ENCODE data around the gene ELL2. TPM values are rescaled to one million over a fixed set of nuclear protein-coding genes. Genes with fewer than 3 reads are reported as not detected.
A peak's percentile ranks its signal among the peaks of the same experiment; 100 is the strongest.

Gene ELL2
- total and polyA plus RNA-seq, 2 of the 13 experiments (the other 11 are each of a cell fraction or from before 2014, with no cell fraction given) = 78.9 to 97.1 TPM

DNA sequence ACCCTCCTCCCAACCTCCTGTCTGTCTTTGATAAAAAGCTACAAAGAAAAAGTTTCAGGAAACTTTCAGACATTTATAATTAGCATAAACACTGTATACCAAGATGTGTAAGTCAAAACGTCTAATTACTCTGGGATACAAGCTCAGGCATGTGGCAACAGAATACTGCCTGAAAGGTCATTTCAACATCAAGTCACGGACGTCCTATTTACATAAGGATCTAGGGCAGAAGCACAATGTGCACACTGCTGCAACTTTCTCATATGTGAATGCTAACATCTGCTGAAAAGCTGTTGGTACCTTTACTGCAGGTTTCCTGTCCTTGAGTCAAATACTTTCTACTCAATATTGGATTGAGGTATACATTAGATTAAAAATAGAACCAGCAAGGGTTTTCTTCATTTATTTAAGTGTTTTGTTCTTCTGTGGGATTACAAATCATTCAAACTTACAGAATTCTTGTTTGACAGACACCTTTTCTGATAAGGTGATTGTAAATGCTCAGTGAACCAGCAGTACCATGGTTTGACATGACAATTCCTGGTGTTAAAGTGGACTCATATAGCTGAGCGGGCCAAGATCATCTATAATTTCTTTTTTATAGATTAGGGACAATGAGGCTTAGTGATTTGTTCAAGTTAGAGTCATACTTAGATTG is 36.8 kb downstream of the ELL2 start (continued):
- TF ChIP-seq, protein P1, sequence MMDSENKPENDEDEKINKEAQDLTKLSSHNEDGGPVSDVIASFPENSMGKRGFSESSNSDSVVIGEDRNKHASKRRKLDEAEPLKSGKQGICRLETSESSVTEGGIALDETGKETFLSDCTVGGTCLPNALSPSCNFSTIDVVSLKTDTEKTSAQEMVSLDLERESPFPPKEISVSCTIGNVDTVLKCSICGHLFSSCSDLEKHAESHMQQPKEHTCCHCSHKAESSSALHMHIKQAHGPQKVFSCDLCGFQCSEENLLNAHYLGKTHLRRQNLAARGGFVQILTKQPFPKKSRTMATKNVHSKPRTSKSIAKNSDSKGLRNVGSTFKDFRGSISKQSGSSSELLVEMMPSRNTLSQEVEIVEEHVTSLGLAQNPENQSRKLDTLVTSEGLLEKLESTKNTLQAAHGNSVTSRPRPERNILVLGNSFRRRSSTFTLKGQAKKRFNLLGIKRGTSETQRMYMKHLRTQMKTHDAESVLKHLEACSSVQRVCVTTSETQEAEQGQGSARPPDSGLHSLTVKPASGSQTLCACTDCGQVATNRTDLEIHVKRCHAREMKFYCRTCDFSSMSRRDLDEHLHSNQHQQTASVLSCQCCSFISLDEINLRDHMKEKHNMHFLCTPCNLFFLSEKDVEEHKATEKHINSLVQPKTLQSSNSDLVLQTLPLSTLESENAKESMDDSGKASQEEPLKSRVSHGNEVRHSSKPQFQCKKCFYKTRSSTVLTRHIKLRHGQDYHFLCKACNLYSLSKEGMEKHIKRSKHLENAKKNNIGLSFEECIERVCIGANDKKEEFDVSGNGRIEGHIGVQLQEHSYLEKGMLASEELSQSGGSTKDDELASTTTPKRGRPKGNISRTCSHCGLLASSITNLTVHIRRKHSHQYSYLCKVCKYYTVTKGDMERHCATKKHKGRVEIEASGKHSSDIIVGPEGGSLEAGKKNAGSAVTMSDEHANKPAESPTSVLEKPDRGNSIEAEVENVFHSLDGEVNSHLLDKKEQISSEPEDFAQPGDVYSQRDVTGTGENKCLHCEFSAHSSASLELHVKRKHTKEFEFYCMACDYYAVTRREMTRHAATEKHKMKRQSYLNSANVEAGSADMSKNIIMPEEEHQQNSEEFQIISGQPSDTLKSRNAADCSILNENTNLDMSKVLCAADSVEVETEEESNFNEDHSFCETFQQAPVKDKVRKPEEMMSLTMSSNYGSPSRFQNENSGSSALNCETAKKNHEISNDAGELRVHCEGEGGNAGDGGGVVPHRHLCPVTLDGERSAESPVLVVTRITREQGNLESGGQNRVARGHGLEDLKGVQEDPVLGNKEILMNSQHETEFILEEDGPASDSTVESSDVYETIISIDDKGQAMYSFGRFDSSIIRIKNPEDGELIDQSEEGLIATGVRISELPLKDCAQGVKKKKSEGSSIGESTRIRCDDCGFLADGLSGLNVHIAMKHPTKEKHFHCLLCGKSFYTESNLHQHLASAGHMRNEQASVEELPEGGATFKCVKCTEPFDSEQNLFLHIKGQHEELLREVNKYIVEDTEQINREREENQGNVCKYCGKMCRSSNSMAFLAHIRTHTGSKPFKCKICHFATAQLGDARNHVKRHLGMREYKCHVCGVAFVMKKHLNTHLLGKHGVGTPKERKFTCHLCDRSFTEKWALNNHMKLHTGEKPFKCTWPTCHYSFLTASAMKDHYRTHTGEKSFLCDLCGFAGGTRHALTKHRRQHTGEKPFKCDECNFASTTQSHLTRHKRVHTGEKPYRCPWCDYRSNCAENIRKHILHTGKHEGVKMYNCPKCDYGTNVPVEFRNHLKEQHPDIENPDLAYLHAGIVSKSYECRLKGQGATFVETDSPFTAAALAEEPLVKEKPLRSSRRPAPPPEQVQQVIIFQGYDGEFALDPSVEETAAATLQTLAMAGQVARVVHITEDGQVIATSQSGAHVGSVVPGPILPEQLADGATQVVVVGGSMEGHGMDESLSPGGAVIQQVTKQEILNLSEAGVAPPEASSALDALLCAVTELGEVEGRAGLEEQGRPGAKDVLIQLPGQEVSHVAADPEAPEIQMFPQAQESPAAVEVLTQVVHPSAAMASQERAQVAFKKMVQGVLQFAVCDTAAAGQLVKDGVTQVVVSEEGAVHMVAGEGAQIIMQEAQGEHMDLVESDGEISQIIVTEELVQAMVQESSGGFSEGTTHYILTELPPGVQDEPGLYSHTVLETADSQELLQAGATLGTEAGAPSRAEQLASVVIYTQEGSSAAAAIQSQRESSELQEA (CRISPR knock-in tag; IDR thresholded peaks at IDR 0.05; ENCODE audit: not compliant biosample characterization) = no peak
- TF ChIP-seq MXI1 (IDR thresholded peaks at IDR 0.05; ENCODE audit: borderline replicate concordance, low read depth, low read length) (peak; percentile 73; the same call in 1 of the 3 replicates), SMAD9 (CRISPR knock-in tag; IDR thresholded peaks at IDR 0.05) (no peak), MXD4 (CRISPR knock-in tag; IDR thresholded peaks at IDR 0.05) (0 out of 2 replicates have a peak, but pooled peaks have one; percentile 25), MTF2 (CRISPR knock-in tag; IDR thresholded peaks at IDR 0.05; ENCODE audit: borderline replicate concordance) (no peak), FOSL2 (CRISPR knock-in tag; IDR thresholded peaks at IDR 0.05) (peak; percentile 63), ZNF318 (CRISPR knock-in tag; IDR thresholded peaks at IDR 0.05) (no peak), RAD21 (CRISPR knock-in tag; IDR thresholded peaks at IDR 0.05) (0 out of 2 replicates have a peak, but pooled peaks have one; percentile 20)
- TF ChIP-seq, protein P2, sequence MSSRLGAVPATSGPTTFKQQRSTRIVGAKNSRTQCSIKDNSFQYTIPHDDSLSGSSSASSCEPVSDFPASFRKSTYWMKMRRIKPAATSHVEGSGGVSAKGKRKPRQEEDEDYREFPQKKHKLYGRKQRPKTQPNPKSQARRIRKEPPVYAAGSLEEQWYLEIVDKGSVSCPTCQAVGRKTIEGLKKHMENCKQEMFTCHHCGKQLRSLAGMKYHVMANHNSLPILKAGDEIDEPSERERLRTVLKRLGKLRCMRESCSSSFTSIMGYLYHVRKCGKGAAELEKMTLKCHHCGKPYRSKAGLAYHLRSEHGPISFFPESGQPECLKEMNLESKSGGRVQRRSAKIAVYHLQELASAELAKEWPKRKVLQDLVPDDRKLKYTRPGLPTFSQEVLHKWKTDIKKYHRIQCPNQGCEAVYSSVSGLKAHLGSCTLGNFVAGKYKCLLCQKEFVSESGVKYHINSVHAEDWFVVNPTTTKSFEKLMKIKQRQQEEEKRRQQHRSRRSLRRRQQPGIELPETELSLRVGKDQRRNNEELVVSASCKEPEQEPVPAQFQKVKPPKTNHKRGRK (CRISPR knock-in tag; IDR thresholded peaks at IDR 0.05) = no peak
- TF ChIP-seq, protein P3, sequence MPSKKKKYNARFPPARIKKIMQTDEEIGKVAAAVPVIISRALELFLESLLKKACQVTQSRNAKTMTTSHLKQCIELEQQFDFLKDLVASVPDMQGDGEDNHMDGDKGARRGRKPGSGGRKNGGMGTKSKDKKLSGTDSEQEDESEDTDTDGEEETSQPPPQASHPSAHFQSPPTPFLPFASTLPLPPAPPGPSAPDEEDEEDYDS (CRISPR knock-in tag; IDR thresholded peaks at IDR 0.05) = peak; percentile 52; the same call in 1 of the 2 replicates

Data from HepG2 (cell line).